AG04449 (cell line): ENCODE results near the gene ADAMTS17.

ENCODE experiments used
- CTCF ChIA-PET: fragments of 350-600 bp; formaldehyde crosslinking; extraction: SDS; loops from one replicate; lab custom pipeline; 2021; ENCODE audit warnings: antibody characterized with exemption; lab: Yijun Ruan, JAX
- POLR2A ChIA-PET: fragments of 400-600, 350-600 bp; formaldehyde crosslinking; extraction: SDS; loops from one replicate; lab custom pipeline; 2020; ENCODE audit warnings: antibody characterized with exemption, inconsistent platforms; lab: Yijun Ruan, JAX
- DNase-seq: peaks from one replicate; pipeline ENCODE4 v3.0.0-alpha.2; 2010; ENCODE audit warnings: low read depth, low spot score
- H3K4me3 ChIP-seq: 2 replicates; pipeline ENCODE4 v1.5.1; 2011; ENCODE audit warnings: low read depth, mild to moderate bottlenecking, control low read depth, low read length
- CTCF ChIP-seq: IDR thresholded peaks from one replicate; pipeline ENCODE4 v1.5.1; 2011; ENCODE audit warnings: mild to moderate bottlenecking, moderate library complexity, low read length, control low read depth, inconsistent platforms; ENCODE audit not compliant: insufficient read depth; ENCODE audit errors: missing control alignments

Gene ADAMTS17

GRCh38 chr15:99962006-99962561 is 379.7 kb downstream of the ADAMTS17 start:
- no peak for DNase-seq
- ChIA-PET POLR2A (no interaction called here), CTCF (no interaction called here)
- H3K4me3 ChIP-seq, result no peak overlapping the region
- no peak for TF ChIP-seq CTCF

DNA sequence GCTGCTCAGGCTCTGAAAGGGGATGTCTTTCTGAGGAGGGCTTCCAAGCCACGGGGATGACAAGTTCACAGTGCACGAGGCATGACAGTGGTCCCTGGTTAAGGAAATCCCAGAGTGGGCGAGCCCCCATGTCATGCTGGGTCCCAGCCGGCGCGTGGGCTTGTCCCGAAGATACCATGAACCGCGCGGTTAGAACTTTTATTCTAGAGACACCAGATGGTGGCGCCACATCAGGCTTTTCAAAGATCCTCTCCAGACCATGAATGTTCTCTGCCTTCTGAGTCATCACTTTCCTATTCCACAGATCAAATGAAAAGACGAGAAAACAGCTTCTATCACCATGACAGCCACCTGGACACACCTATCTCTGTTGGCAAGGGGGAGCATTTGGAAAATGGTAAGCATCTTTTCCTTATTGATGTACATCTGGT is 380.7 kb downstream of the ADAMTS17 start:
- H3K4me3 ChIP-seq, result no peak overlapping the region
- ChIA-PET CTCF (no interaction called here), POLR2A (no interaction called here)
- DNase-seq, result no peak
- no peak for TF ChIP-seq CTCF

- DNase-seq, result no peak
- POLR2A ChIA-PET, result no interaction called here
- TF ChIP-seq CTCF, result no peak
- CTCF ChIA-PET, result no interaction called here
- no peak overlapping the region for H3K4me3 ChIP-seq
These were observed 382.4 kb downstream of the ADAMTS17 start for GRCh38 chr15:99959326-99959725.

DNA sequence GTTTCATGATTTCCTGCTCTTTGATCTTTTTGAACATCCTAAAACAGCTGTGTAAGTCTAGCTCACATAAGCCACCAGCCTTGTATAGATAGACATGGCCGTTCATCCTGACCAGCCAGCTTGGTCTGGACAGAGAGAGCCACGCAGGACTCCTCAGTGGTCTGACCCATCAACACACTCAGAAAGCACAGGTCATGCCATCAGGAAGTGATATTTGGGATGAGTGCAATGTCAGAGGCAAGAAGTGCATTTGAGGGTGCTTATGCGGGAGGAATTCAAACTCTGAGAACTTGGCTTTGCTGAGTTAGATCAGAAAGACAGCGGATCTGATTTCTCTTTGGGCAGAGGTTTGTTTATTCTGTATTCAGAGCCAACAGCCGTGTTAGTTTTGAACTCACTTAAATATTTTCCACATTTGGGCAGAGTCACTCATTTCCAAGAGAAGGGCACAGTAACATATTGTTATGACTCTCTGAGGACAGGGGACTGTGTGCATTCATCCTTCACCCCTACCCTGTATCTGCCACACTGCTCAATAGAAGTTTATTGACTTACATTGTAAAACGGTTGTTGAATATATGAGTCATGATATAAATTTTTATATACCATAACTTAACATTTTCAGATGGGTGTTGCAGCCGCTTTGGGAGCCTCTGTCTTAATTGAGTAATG is 383.2 kb downstream of the ADAMTS17 start:
- ChIA-PET CTCF (no interaction called here), POLR2A (no interaction called here)
- DNase-seq, result no peak
- TF ChIP-seq CTCF, result no peak
- no peak overlapping the region for H3K4me3 ChIP-seq

- H3K4me3 ChIP-seq, result no peak overlapping the region
- ChIA-PET POLR2A (no interaction called here), CTCF (no interaction called here)
- DNase-seq, result no peak
- TF ChIP-seq CTCF, result no peak
These were observed 384.1 kb downstream of the ADAMTS17 start for GRCh38 chr15:99957642-99958013.

- ChIA-PET CTCF (no interaction called here), POLR2A (no interaction called here)
- no peak for DNase-seq
- TF ChIP-seq CTCF, result no peak
- no peak overlapping the region for H3K4me3 ChIP-seq
These were observed 384.7 kb downstream of the ADAMTS17 start for GRCh38 chr15:99956820-99957641.
